Right lobe of liver (tissue), 4 donors: ENCODE results near the gene ATG14.

ENCODE experiments used
- POLR2A ChIP-seq: fragments of 450-650 bp; IDR thresholded peaks from one replicate; pipeline ENCODE4 v1.6.1; 2017; ENCODE audit warnings: antibody characterized with exemption, mild to moderate bottlenecking
- TF ChIP-seq, protein P1 (sequence below), 4 donors: fragments of 200-600 bp in 3 of 4; fragments of 450-650 bp in 1 of 4; IDR thresholded peaks; one replicate each; pipeline versions ENCODE4 v1.5.1 to v1.8.0; 2016 to 2022; ENCODE audit warnings: antibody characterized with exemption in 4 of 4, mild to moderate bottlenecking in 2 of 4
- donor health status: DM: no; HTN: no; CAD: no.
- donor health status: DM: no; HTN: no; CAD: no.
- donor health status: DM: no; HTN: yes; CAD: no.

DNA sequence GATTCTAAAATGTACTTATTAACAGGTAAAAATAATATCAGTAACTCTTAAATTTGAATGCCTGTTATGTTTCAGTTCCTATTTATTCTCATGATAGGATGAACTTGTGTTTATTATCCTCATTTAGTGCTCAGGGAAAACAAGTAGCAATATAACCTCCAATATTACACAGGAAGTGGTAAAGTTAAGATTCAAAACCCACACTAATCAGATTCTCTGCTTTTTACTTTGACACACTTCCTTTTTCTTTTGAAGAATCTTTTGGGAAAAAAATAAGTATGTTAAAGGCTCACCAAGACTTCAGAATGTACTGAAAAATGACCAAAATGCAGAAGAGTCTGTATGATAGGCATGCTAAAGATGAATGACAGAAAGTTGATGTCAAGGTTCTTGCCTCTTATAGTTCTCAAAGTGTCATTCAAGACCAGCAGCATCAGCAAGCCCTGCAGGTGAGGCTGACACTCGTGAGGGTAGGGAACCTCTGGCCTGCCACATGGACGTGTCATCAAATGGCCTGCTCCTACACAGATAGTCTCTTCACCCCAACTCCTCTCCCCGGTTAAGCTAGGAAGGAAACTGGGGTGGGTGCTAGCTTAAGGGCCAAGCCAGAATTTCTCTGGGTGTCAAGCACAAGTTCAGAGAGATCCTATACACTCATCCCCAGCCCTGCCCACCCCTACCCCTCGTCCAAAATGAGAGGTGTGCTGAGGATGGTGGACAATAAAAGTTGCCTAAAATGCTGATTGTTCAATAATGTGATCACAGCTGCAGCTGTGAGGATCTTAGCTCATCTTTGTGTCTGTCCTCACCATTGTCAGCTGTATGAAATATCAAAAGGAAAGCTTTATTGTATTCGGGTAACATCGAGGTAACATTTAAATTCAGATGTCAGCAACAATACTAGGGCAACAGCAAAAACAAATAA, 22.5 kb upstream of the ATG14 start:
- TF ChIP-seq, protein P1, sequence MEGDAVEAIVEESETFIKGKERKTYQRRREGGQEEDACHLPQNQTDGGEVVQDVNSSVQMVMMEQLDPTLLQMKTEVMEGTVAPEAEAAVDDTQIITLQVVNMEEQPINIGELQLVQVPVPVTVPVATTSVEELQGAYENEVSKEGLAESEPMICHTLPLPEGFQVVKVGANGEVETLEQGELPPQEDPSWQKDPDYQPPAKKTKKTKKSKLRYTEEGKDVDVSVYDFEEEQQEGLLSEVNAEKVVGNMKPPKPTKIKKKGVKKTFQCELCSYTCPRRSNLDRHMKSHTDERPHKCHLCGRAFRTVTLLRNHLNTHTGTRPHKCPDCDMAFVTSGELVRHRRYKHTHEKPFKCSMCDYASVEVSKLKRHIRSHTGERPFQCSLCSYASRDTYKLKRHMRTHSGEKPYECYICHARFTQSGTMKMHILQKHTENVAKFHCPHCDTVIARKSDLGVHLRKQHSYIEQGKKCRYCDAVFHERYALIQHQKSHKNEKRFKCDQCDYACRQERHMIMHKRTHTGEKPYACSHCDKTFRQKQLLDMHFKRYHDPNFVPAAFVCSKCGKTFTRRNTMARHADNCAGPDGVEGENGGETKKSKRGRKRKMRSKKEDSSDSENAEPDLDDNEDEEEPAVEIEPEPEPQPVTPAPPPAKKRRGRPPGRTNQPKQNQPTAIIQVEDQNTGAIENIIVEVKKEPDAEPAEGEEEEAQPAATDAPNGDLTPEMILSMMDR (IDR thresholded peaks at IDR 0.05): no peak
- no peak for TF ChIP-seq POLR2A
